GM18517 (cell line): ENCODE results near the gene ZNF93.
"Not testable (repeated sequence)": the region's sequence is repeated elsewhere in the genome, so short reads cannot be mapped to it uniquely, and the experiment has no call there.

Source experiments
- ATAC-seq: cut with Tn5 transposase; IDR thresholded peaks from one replicate; pipeline ENCODE4 v1.9.1; 2021; ENCODE audit warnings: mild to moderate bottlenecking, moderate library complexity; ENCODE audit not compliant: unreplicated experiment

The ZNF93 gene

GRCh38 chr19:19900729-19901444 lies at the start of gene ZNF93:
ZNF93 (plus strand) TSS chr19:19900946; CDS start chr19:19901089, 143 bp downstream.
- peak; percentile 90 for ATAC-seq

GRCh38 chr19:19851740-19852139 lies 49.0 kb upstream of the ZNF93 start:
- ATAC-seq, result not testable (repeated sequence)

- ATAC-seq, result no peak
Observed at GRCh38 chr19:19858751-19859150, 42.0 kb upstream of the ZNF93 start.

GRCh38 chr19:19860756-19861390 lies 39.9 kb upstream of the ZNF93 start:
- ATAC-seq, result no peak

GRCh38 chr19:19865750-19866610 lies 34.8 kb upstream of the ZNF93 start, which contains the start of gene ZNF253:
ZNF253 (plus strand) TSS chr19:19865882; CDS start chr19:19865997, 115 bp downstream.
- ATAC-seq, result peak; percentile 93

- no peak for ATAC-seq
Observed at GRCh38 chr19:19866611-19867248, 34.0 kb upstream of the ZNF93 start.

- ATAC-seq, result not testable (repeated sequence)
Observed at GRCh38 chr19:19870086-19870485, 30.7 kb upstream of the ZNF93 start.

- ATAC-seq, result no peak
Observed at GRCh38 chr19:19871932-19872331, 28.8 kb upstream of the ZNF93 start.

- no peak for ATAC-seq
Observed at GRCh38 chr19:19873381-19873780, 27.4 kb upstream of the ZNF93 start.

- no peak for ATAC-seq
Observed at GRCh38 chr19:19877724-19878123, 23.0 kb upstream of the ZNF93 start.

- ATAC-seq, result no peak
Observed at GRCh38 chr19:19884583-19884982, 16.2 kb upstream of the ZNF93 start.

- ATAC-seq, result not testable (repeated sequence)
Observed at GRCh38 chr19:19892055-19892941, 8.4 kb upstream of the ZNF93 start.

- ATAC-seq, result no peak
Observed at GRCh38 chr19:19900139-19900728, 512 bp upstream of the ZNF93 start.

- not testable (repeated sequence) for ATAC-seq
Observed at GRCh38 chr19:19907551-19907950, 6.8 kb downstream of the ZNF93 start.

GRCh38 chr19:19909654-19910053 lies 8.9 kb downstream of the ZNF93 start:
- ATAC-seq, result no peak

- no peak for ATAC-seq
Observed at GRCh38 chr19:19911150-19911549, 10.4 kb downstream of the ZNF93 start.

- no peak for ATAC-seq
Observed at GRCh38 chr19:19914596-19914995, 13.8 kb downstream of the ZNF93 start.

- ATAC-seq, result not testable (repeated sequence)
Observed at GRCh38 chr19:19930417-19930816, 29.7 kb downstream of the ZNF93 start.
